ENCODE results near the gene SLC22A23.

The SLC22A23 gene

DNA sequence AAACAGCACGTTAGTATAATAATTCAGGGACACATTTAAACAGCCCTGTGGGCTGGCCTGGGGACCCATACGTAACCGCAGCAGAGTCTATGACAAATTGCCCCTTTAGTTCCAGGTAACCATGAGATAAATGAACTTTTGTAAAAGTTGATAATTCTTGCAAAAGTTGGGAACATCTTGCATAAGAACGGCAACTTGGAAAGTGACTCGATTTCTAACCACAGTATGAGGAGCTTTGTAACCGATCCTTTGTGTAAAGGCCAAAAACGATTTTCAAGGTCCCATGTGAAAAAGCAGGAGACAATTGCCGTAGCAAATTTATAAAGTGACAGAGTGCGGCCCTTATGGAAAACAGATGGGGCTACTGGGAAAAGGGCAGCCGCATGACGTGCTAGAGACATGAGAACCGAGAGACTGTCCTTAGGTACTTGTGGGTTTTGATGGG is 116.5 kb downstream of the SLC22A23 start:
- no peak overlapping the region for H3K4me3 ChIP-seq (replicated peaks; ENCODE audit: low read depth, low read length)
- TF ChIP-seq, protein P1, sequence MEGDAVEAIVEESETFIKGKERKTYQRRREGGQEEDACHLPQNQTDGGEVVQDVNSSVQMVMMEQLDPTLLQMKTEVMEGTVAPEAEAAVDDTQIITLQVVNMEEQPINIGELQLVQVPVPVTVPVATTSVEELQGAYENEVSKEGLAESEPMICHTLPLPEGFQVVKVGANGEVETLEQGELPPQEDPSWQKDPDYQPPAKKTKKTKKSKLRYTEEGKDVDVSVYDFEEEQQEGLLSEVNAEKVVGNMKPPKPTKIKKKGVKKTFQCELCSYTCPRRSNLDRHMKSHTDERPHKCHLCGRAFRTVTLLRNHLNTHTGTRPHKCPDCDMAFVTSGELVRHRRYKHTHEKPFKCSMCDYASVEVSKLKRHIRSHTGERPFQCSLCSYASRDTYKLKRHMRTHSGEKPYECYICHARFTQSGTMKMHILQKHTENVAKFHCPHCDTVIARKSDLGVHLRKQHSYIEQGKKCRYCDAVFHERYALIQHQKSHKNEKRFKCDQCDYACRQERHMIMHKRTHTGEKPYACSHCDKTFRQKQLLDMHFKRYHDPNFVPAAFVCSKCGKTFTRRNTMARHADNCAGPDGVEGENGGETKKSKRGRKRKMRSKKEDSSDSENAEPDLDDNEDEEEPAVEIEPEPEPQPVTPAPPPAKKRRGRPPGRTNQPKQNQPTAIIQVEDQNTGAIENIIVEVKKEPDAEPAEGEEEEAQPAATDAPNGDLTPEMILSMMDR (IDR thresholded peaks at IDR 0.05; ENCODE audit: low read depth, low read length, missing control alignments), result no peak
- no peak for DNase-seq (ENCODE audit: extremely low read depth, low read depth)

DNA sequence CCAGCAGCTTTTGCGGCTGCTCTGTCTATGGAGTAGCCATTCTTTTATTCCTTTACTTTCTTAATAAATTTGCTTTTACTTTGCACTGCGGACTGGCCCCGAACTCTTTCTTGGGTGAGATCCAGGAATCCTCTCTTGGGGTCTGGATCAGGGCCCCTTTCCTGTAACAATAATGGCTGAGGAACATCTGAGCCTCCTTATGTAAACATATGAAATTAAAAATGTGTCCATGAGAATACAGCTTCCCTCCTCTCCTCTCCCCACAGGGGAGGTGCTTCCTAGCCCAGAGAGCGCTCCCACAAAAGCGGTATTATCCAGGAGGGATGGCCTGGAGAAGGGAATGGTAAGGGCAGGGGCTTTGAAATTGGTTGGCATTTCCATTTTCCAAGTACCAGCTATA is 117.0 kb downstream of the SLC22A23 start:
- TF ChIP-seq, protein P1 (IDR thresholded peaks at IDR 0.05; ENCODE audit: low read depth, low read length, missing control alignments), result no peak
- no peak for DNase-seq (ENCODE audit: extremely low read depth, low read depth)
- no peak overlapping the region for H3K4me3 ChIP-seq (replicated peaks; ENCODE audit: low read depth, low read length)

DNA sequence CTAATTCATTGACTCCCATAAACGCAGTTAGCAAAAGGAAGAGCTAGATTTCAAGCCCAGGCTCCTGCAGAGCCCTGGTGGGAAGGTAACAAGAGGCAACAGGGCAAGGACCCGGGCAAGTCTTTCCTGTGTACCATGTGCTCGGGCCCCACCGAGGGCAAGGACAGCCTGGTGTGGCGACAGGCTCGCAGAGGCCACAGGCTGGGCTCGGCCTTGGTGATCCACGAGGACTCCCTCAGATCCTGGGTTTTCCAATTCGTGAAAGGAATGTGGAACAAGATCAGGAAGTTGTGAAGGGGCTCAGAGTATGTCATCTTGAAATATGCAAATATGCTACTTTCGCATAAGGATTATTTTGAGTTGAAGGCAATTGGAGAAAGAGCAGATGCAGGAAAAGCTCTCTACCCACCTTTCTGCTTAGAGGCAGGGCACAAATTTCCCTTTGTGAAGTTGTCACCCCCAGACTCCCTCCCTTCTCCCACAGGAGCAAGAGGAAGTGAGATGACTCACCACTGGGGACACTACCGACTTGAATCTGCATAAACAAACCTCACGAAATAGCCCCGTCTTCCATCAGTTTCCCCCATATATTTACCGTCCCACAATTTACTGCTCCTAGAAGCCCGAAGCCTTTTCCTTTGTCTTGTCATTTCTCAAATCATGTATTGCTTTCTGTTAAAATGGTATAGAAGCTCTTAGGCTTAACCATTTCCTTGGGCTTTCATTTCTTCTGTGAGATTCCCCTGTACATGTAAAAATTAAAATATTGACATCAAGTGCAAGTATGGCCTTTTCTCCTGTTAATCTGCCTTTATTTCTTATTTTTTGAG is 119.1 kb downstream of the SLC22A23 start:
- DNase-seq (ENCODE audit: extremely low read depth, low read depth), result no peak
- H3K4me3 ChIP-seq (replicated peaks; ENCODE audit: low read depth, low read length), result no peak overlapping the region
- TF ChIP-seq, protein P1 (IDR thresholded peaks at IDR 0.05; ENCODE audit: low read depth, low read length, missing control alignments), result no peak

DNA sequence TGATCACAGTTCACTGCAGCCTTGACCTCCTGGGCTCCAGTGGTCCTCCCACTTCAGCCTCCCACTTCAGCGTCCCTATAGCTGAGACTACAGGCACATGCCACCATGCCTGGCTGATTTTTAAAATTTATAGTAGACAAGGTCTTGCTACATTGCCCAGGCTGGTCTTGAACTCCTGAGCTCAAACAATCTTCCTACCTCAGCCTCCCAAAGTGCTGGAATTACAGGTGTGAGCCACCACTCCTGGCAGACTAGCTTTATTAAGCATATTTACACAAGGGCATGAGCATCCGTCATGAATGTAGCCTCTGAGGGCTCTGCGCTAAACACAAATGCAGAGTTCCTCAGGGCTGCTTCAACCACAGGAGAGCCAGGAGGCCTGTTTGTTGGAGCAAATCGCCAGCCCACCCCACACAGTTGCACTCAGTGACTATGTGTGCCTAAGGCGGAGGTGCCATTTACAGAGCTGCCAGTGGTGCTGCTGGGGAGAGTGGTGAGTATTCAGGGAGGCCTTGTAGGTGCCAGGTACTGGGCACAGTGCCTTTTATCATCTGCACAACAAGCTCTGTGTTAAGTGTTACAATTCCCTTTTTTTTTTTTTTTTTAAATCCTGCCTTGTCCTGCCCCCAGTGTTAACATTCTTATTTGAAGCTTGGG is 119.9 kb downstream of the SLC22A23 start:
- H3K4me3 ChIP-seq (replicated peaks; ENCODE audit: low read depth, low read length), result no peak overlapping the region
- no peak for DNase-seq (ENCODE audit: extremely low read depth, low read depth)
- TF ChIP-seq, protein P1 (IDR thresholded peaks at IDR 0.05; ENCODE audit: low read depth, low read length, missing control alignments), result no peak

DNA sequence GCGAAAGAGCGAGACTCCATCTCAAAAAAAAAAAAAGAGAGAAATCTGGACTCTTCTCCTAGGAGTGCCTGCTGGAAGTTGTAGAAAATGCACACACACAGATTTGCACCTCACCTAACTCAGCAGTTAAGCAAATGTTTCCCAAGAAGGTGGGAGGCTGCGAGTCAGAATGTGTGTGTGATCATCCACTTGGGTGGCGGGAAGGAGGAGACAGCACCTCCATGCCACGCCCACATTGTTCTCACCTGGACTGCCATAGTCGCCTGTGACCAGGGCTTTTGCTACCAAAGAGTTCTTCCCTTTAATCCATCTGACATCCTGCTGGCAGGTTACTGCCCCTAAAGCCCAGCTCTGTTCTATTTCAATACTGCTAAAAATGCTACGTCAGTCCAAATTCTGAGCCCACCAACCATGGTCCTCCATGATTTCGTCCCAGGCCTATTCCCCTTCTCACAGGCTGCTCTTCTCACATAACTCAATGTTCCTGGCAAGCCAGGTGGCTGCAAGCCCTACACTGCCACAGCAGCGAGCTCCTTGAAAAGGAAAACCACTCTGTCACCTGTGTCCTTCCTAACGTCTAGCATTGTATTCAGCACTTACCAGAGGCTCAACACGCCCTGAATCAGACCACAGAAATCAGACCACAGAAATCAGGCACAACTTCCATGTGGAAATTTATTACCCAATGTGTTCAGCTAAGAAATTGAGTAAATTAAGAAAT is 120.6 kb downstream of the SLC22A23 start:
- H3K4me3 ChIP-seq (replicated peaks; ENCODE audit: low read depth, low read length), result no peak overlapping the region
- TF ChIP-seq, protein P1 (IDR thresholded peaks at IDR 0.05; ENCODE audit: low read depth, low read length, missing control alignments), result no peak
- DNase-seq (ENCODE audit: extremely low read depth, low read depth), result no peak

DNA sequence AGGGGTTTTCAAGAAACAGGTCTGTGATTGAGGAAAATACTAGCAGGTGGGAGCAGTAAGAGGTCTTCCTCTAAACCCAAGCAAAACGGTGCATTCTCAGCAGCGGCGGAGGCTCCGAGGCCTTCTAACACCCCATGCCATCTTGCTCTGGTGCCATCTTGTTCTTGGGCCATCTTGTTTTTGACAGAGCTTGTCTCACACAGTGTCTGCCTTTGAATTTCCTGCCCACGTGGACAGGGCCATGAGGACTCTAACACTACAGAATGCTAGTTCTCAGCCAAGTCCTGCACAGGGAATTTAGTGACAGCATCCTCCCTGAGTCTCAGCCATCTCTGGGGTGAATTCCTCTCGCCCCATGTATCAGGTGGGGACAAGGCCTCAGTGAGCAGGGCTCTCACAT is 121.7 kb downstream of the SLC22A23 start:
- DNase-seq (ENCODE audit: extremely low read depth, low read depth), result no peak
- no peak overlapping the region for H3K4me3 ChIP-seq (replicated peaks; ENCODE audit: low read depth, low read length)
- TF ChIP-seq, protein P1 (IDR thresholded peaks at IDR 0.05; ENCODE audit: low read depth, low read length, missing control alignments), result no peak

Measured in HFF-Myc (cell line).